ENCODE data around the gene ATP2A1. TPM values are rescaled to one million over a fixed set of nuclear protein-coding genes. Genes with fewer than 3 reads are reported as not detected.

Gene ATP2A1
- total RNA-seq, 2 donors from 2014 or later: not detected

- Histone ChIP-seq H3K4me3 (no peak overlapping the region), H3K27ac (no peak overlapping the region), H3K36me3 (replicated peaks in 1 of 2; ENCODE audit: insufficient read depth in 1 of 2, low read depth in 2 of 2) (peaks cover 17 to 20% of the 10 kb centered on the region in 2 donors), H3K4me1 (peaks cover 13% of the 10 kb centered on the region), H3K27me3 (no peaks in the 10 kb centered on the region), H3K9me3 (no peaks in the 10 kb centered on the region)
- no peak for ATAC-seq
- intact Hi-C loops (cut with DNase I): no loop called here
- no peak for TF ChIP-seq POLR2A (IDR thresholded peaks at IDR 0.05)
- TF ChIP-seq, protein P1, sequence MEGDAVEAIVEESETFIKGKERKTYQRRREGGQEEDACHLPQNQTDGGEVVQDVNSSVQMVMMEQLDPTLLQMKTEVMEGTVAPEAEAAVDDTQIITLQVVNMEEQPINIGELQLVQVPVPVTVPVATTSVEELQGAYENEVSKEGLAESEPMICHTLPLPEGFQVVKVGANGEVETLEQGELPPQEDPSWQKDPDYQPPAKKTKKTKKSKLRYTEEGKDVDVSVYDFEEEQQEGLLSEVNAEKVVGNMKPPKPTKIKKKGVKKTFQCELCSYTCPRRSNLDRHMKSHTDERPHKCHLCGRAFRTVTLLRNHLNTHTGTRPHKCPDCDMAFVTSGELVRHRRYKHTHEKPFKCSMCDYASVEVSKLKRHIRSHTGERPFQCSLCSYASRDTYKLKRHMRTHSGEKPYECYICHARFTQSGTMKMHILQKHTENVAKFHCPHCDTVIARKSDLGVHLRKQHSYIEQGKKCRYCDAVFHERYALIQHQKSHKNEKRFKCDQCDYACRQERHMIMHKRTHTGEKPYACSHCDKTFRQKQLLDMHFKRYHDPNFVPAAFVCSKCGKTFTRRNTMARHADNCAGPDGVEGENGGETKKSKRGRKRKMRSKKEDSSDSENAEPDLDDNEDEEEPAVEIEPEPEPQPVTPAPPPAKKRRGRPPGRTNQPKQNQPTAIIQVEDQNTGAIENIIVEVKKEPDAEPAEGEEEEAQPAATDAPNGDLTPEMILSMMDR (IDR thresholded peaks at IDR 0.05): no peak
- no peak for DNase-seq
- WGBS, 2 donors: 92 to 96% methylated on average over 6 to 11 of the region's 11 CpGs
Measured at GRCh38 chr16:28869201-28869600, 9.1 kb upstream of the ATP2A1 start.

DNA sequence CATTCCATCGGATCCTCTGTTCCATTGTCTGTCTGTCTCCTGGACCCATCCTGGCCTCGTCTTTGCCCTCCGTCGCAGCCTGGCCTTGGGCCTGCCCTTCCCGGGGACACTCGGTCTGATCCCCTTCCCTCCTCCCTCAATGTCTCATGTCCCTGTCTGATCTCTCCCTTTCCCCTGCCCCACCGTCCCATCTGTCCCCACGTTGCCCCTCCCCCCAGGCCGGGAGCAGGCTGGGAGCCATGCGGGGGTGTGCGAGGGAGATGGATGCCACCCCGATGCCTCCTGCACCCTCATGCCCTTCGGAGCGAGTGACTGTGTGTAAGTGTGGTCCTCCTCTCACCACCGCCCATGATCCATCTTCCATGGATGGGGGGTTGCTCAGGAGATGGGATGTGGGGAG is 5.3 kb upstream of the ATP2A1 start:
- 90 to 91% methylated on average over 15 of the region's 15 CpGs for WGBS, 2 donors
- Histone ChIP-seq H3K36me3 (replicated peaks in 1 of 2; ENCODE audit: insufficient read depth in 1 of 2, low read depth in 2 of 2) (peaks cover 15 to 17% of the 10 kb centered on the region in 2 donors), H3K27ac (no peak overlapping the region), H3K9me3 (no peaks in the 10 kb centered on the region), H3K4me3 (no peak overlapping the region), H3K27me3 (no peaks in the 10 kb centered on the region), H3K4me1 (no peaks in the 10 kb centered on the region)
- intact Hi-C loops (cut with DNase I): loop anchor here (10.0 kb wide), 1 partner anchor 62 kb away; the partner anchor contains the start of gene CD19
- ATAC-seq (no peak), DNase-seq (no peak)
- TF ChIP-seq POLR2A (IDR thresholded peaks at IDR 0.05): no peak
- TF ChIP-seq, protein P1 (IDR thresholded peaks at IDR 0.05): no peak

- H3K4me1 ChIP-seq: no peaks in the 10 kb centered on the region
- TF ChIP-seq, protein P1 (IDR thresholded peaks at IDR 0.05): peak in 6 of 7 experiments; percentile 41 to 62 (median 56)
- no peak for TF ChIP-seq POLR2A (IDR thresholded peaks at IDR 0.05)
- intact Hi-C loops (cut with DNase I): loop anchor here (10.0 kb wide), 1 partner anchor 61 kb away; the partner anchor contains the start of gene CD19
- WGBS, 2 donors: 80 to 83% methylated on average over 17 to 18 of the region's 18 CpGs
- DNase-seq (peak in 2 of 4 donors; percentile 35 to 36), ATAC-seq (peak; percentile 38)
- no peak overlapping the region for H3K4me3 ChIP-seq
- H3K36me3 ChIP-seq (replicated peaks in 1 of 2; ENCODE audit: insufficient read depth in 1 of 2, low read depth in 2 of 2): peaks cover 13 to 14% of the 10 kb centered on the region in 2 donors
- no peaks in the 10 kb centered on the region for H3K27me3 ChIP-seq
- H3K27ac ChIP-seq: no peak overlapping the region
- H3K9me3 ChIP-seq: no peaks in the 10 kb centered on the region
Measured at GRCh38 chr16:28873543-28874201, 4.6 kb upstream of the ATP2A1 start.

- Histone ChIP-seq H3K27me3 (no peaks in the 10 kb centered on the region), H3K27ac (no peak overlapping the region), H3K4me3 (no peak overlapping the region), H3K4me1 (peaks cover 4% of the 10 kb centered on the region), H3K9me3 (no peaks in the 10 kb centered on the region), H3K36me3 (replicated peaks in 1 of 2; ENCODE audit: insufficient read depth in 1 of 2, low read depth in 2 of 2) (peaks cover 8 to 9% of the 10 kb centered on the region in 2 donors)
- DNase-seq (no peak), ATAC-seq (no peak)
- no peak for TF ChIP-seq POLR2A (IDR thresholded peaks at IDR 0.05)
- TF ChIP-seq, protein P1 (IDR thresholded peaks at IDR 0.05): no peak
- whole genome bisulfite sequencing, 2 donors: 96% methylated on average over 6 of the region's 6 CpGs; no CpG with 5 or more reads in 1 of the 2 donors
- intact Hi-C loops (cut with DNase I): loop anchor here (10.0 kb wide), 1 partner anchor 60 kb away; the partner anchor contains the start of gene CD19
Measured at GRCh38 chr16:28874406-28874805, 3.9 kb upstream of the ATP2A1 start.
